Heart left ventricle (tissue), 16 donors: ENCODE data around the gene KCNMB2. TPM values are rescaled to one million over a fixed set of nuclear protein-coding genes. Genes with fewer than 3 reads are reported as not detected.

ENCODE experiments used
- ATAC-seq, 4 donors: fragments of 200-7000 bp; cut with Tn5 transposase; one replicate each; pipeline ENCODE4 v1.9.1; 2020 to 2022; ENCODE audit warnings: moderate library complexity in 4 of 4, mild to moderate bottlenecking in 3 of 4, moderate number of reproducible peaks in 1 of 4
- DNase-seq, 5 donors: peaks; one replicate each; pipeline ENCODE4 v3.0.0-alpha.2; 2020
- H3K27ac ChIP-seq, 12 donors: fragments of 200-600 bp; sonication (generic) in 4 of 12; one replicate each; pipeline versions ENCODE4 v1.5.0 to v1.8.0; 2016 to 2022; ENCODE audit warnings: mild to moderate bottlenecking in 2 of 12
- H3K27me3 ChIP-seq, 9 donors: fragments of 200-600 bp; sonication (generic) in 2 of 9; one replicate each; pipeline versions ENCODE4 v1.5.1 to v1.8.0; 2016 to 2022; ENCODE audit warnings: mild to moderate bottlenecking in 3 of 9
- H3K36me3 ChIP-seq, 9 donors: fragments of 200-600 bp; sonication (generic) in 2 of 9; one replicate each; pipeline versions ENCODE4 v1.5.0 to v1.8.0; 2018 to 2022; ENCODE audit warnings: mild to moderate bottlenecking in 2 of 9
- H3K4me1 ChIP-seq, 12 donors: fragments of 200-600 bp; sonication (generic) in 4 of 12; one replicate each; pipeline versions ENCODE4 v1.5.0 to v1.8.0; 2016 to 2022; ENCODE audit warnings: mild to moderate bottlenecking in 3 of 12
- H3K4me3 ChIP-seq, 12 donors: fragments of 200-600 bp; sonication (generic) in 4 of 12; one replicate each; pipeline versions ENCODE4 v1.5.0 to v1.8.0; 2017 to 2022; ENCODE audit warnings: mild to moderate bottlenecking in 9 of 12, moderate library complexity in 4 of 12
- H3K9me3 ChIP-seq, 12 donors: fragments of 200-600 bp; sonication (generic) in 4 of 12; one replicate each; pipeline versions ENCODE4 v1.5.0 to v1.8.0; 2016 to 2022; ENCODE audit warnings: mild to moderate bottlenecking in 1 of 12
- POLR2A ChIP-seq, 2 donors: fragments of 450-650 bp; IDR thresholded peaks; one replicate each; pipeline ENCODE4 v1.6.1; 2017; ENCODE audit warnings: antibody characterized with exemption in 2 of 2, mild to moderate bottlenecking in 2 of 2, moderate library complexity in 2 of 2
- WGBS, 4 donors: extraction: QIAGEN DNeasy Blood & Tissue Kit in 2 of 4; methylation state at CpG; one replicate each; pipeline versions ENCODE4 v1.1.5 to v1.1.7; 2013 to 2018; 5-methylcytosine and 5-hydroxymethylcytosine counted together
- intact Hi-C, 10 donors: fragments of 100-400 bp; cut with DNase I; formaldehyde crosslinking; loops; one replicate each; pipeline versions ENCODE4 v1.11.1 to v1.14.2; 2022
- polyA plus RNA-seq, 2 donors: library from polyadenylated mRNA; stranded (reverse); fragments of 200-250 nt; gene quantifications; one replicate each; pipeline ENCODE4 v1.2.3, GENCODE V29; 2013
- total RNA-seq, 9 donors: library from RNA; depleted of rRNA in 2 of 9; stranded (reverse); fragments of >200 nt in 2 of 9; fragmentation: NEBNext Ultra II Directional in 3 of 9; extraction: Animal tissue kit (Norgen Biotek cat#: 25700) in 3 of 9; gene quantifications; one replicate each; pipeline versions ENCODE4 v1.1.0 to v1.2.4, GENCODE V29; 2016 to 2023
- TF ChIP-seq, protein P1 (sequence below), 12 donors: fragments of 200-600 bp; sonication (generic) in 4 of 12; IDR thresholded peaks; one replicate each; pipeline versions ENCODE4 v1.5.0 to v1.8.0; 2018 to 2022; ENCODE audit warnings: antibody characterized with exemption in 12 of 12, mild to moderate bottlenecking in 5 of 12
- donor health status: ischemic (EF 13 %, LVEDD 7.1; RV severe dilation, severe dysfunction).
- donor health status: healthy with polysubstance abuse.
- donor health status: DM: no; HTN: yes; CAD: no.
- donor health status: DM: no; HTN: no; CAD: no.
- donor health status: ischemic (EF 25% LVEDD 6.9; RV normal size, moderate dysfunction).
- donor health status: ischemic (EF 25% LVEDD 5.7; RV mildly dilated, moderate dysfunction).
- donor health status: healthy.
- donor health status: DM: yes; HTN: yes; CAD: no.
- donor health status: ischemic (EF 35%, LVEDD 5.7; RV mildly dilated, moderate dysfunction).
- donor health status: nonischemic (EF 11% LVEDD 7.7; RV severe dilation, severe dysfunction).
- donor health status: DM: yes; HTN: yes; CAD: no.
- donor health status: PGD.
- donor health status: ischemic (EF 29% LVEDD 5.4; RV normal size, mild dysfunction).
- donor health status: nonischemic (EF 23%, LVEDD 6.1; RV moderate dilation, normal function).

The KCNMB2 gene
- total and polyA plus RNA-seq, 11 donors: 0.37 to 5.7 (median 2.0) TPM; not detected in 1

DNA sequence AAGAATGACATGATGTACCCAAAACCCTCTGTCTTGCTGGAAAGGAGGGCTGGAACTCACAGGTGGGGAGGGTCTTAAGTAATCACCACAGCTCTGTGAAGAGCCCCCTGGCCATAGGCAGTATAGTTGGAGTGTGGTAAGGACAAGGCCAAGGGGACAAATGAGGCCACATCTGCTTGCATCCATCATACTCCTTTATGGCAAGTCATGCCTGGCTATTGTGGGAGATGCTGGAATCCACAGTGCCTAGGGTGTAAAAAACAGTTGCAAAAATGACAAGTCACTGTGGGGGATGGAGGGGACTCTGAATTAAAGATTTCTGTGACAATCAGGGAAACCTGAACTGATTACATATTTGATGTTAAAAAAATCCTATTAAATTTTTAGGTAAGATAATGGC is 258.5 kb downstream of the KCNMB2 start:
- no peak for DNase-seq
- H3K9me3 ChIP-seq: peaks cover 0 to 36% (median 3%) of the 10 kb centered on the region in 12 donors
- no peak overlapping the region for H3K27ac ChIP-seq
- intact Hi-C loops: no loop called here
- no peaks in the 10 kb centered on the region for H3K4me1 ChIP-seq
- no peak for ATAC-seq
- TF ChIP-seq POLR2A (IDR thresholded peaks at IDR 0.05): no peak
- TF ChIP-seq, protein P1, sequence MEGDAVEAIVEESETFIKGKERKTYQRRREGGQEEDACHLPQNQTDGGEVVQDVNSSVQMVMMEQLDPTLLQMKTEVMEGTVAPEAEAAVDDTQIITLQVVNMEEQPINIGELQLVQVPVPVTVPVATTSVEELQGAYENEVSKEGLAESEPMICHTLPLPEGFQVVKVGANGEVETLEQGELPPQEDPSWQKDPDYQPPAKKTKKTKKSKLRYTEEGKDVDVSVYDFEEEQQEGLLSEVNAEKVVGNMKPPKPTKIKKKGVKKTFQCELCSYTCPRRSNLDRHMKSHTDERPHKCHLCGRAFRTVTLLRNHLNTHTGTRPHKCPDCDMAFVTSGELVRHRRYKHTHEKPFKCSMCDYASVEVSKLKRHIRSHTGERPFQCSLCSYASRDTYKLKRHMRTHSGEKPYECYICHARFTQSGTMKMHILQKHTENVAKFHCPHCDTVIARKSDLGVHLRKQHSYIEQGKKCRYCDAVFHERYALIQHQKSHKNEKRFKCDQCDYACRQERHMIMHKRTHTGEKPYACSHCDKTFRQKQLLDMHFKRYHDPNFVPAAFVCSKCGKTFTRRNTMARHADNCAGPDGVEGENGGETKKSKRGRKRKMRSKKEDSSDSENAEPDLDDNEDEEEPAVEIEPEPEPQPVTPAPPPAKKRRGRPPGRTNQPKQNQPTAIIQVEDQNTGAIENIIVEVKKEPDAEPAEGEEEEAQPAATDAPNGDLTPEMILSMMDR (IDR thresholded peaks at IDR 0.05): no peak
- H3K4me3 ChIP-seq: no peak overlapping the region
- H3K27me3 ChIP-seq: no peaks in the 10 kb centered on the region
- H3K36me3 ChIP-seq: no peaks in the 10 kb centered on the region

DNA sequence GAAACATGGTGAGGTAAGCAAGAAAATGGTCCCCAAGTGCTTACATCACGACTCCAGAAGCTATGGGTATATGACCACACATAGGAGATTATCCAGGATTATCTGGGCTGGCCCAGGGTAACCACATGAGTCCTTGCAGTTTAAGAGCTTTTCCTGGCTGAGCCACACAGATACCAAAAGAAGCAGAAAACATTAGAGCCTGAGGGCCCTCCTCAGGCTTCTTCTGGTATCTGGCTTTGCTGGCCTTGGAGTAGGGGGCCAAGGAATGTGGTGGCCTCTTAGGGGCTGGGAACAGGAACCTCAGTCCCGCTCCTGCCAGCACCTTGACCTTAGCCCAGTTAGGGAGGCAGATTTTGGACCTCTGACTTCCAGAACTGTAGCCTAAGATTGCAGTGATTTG is 259.1 kb downstream of the KCNMB2 start:
- Histone ChIP-seq H3K9me3 (peaks cover 0 to 34% (median 3%) of the 10 kb centered on the region in 12 donors), H3K4me1 (no peaks in the 10 kb centered on the region), H3K4me3 (no peak overlapping the region), H3K27me3 (no peaks in the 10 kb centered on the region), H3K36me3 (no peaks in the 10 kb centered on the region), H3K27ac (no peak overlapping the region)
- intact Hi-C loops: no loop called here
- no peak for TF ChIP-seq POLR2A (IDR thresholded peaks at IDR 0.05)
- TF ChIP-seq, protein P1 (IDR thresholded peaks at IDR 0.05): no peak
- ATAC-seq (no peak), DNase-seq (no peak)
- 68 to 74% (median 71%) methylated on average over 2 of the region's 2 CpGs for WGBS, 4 donors

DNA sequence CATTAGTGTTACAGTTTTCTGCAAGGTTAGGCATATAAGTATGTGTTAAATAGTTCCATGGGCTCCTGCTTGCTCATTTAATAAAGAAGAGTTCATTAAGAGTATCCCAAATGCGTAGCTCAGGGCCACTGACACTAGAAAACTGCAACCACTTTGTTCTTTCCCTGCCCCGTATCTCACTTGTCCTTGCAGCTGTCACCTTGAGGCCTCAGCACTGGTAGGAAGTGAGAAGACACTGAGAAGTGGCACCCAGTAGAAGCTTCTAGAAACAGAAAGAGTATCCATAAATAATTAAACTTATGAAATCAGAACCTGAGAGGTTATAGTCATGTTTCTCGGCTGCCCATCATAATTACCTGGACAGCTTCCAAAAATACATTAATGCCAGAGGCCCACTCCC is 266.0 kb downstream of the KCNMB2 start:
- Histone ChIP-seq H3K36me3 (no peaks in the 10 kb centered on the region), H3K4me1 (no peaks in the 10 kb centered on the region), H3K4me3 (no peak overlapping the region), H3K27ac (no peak overlapping the region), H3K27me3 (no peaks in the 10 kb centered on the region), H3K9me3 (peaks cover 0 to 16% (median 0%) of the 10 kb centered on the region in 12 donors)
- 78 to 87% (median 81%) methylated on average over 3 of the region's 3 CpGs for WGBS, 4 donors
- intact Hi-C loops: no loop called here
- ATAC-seq (no peak), DNase-seq (no peak)
- TF ChIP-seq, protein P1 (IDR thresholded peaks at IDR 0.05): no peak
- TF ChIP-seq POLR2A (IDR thresholded peaks at IDR 0.05): no peak

DNA sequence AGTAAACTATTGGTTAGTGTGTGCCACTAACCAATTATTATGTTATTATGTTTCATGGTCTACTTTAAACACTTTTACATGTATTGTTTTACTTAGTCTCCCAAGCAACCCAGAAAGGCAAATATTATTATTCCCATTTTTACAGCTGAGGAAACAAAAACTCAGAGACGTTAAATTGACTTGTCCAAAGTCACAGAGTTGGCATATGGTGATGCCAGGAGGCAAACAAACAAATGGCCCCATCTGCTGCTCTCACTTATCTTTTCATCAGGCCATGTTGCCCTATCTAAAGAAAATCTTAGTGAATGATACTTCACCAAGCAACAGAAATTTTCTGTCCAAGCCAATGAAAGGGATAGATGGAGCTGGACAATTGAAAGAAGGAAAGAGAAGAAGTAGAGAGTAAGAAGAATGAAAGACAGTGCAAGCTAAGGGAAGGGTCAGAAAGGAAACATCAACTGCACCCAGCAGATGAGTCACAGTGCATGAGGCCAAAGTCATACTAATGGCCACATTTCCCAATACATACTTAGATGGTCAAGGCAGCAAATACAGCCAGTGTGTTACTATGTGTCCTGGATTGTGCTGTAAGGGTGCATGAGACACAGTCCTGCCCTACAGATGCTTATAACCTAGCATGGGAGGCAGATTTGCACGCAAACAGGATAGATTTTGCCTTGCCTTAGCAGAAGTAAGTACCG is 266.9 kb downstream of the KCNMB2 start:
- no peak overlapping the region for H3K27ac ChIP-seq
- no peak for TF ChIP-seq POLR2A (IDR thresholded peaks at IDR 0.05)
- TF ChIP-seq, protein P1 (IDR thresholded peaks at IDR 0.05): no peak
- DNase-seq: no peak
- no peaks in the 10 kb centered on the region for H3K36me3 ChIP-seq
- no peaks in the 10 kb centered on the region for H3K27me3 ChIP-seq
- 83 to 96% (median 90%) methylated on average over 3 of the region's 3 CpGs for WGBS, 4 donors
- no peak overlapping the region for H3K4me3 ChIP-seq
- H3K9me3 ChIP-seq: peaks cover 0 to 15% (median 0%) of the 10 kb centered on the region in 12 donors
- no peaks in the 10 kb centered on the region for H3K4me1 ChIP-seq
- intact Hi-C loops: no loop called here
- peak in 2 of 4 donors; percentile 56 to 59 for ATAC-seq
